PC-3 (cell line): ENCODE data around the gene CEP170B. TPM values are rescaled to one million over a fixed set of nuclear protein-coding genes. Genes with fewer than 3 reads are reported as not detected.

Experiments used
- ATAC-seq: fragments of 200-7000 bp; cut with Tn5 transposase; 2 replicates; pipeline ENCODE4 v1.9.1; 2020; ENCODE audit warnings: mild to moderate bottlenecking, moderate library complexity
- BruUV-seq: library from RNA; stranded (reverse); fragments of 400-500 nt; replicated peaks from 2 replicates; lab custom pipeline; 2021; lab: Mats Ljungman, UMichigan
- CTCF ChIA-PET: fragments of 300-600 bp; sonication (Branson Sonifier 250); formaldehyde crosslinking; loops from one replicate; lab custom pipeline; 2022; ENCODE audit warnings: antibody characterized with exemption; lab: Charles Lee
- POLR2A ChIA-PET: fragments of 300-600 bp; sonication (Branson Sonifier 250); formaldehyde crosslinking; loops from one replicate; lab custom pipeline; 2022; ENCODE audit warnings: antibody characterized with exemption; ENCODE audit not compliant: unreplicated experiment; lab: Charles Lee
- DNase-seq: peaks from one replicate; pipeline ENCODE4 v3.0.0-alpha.2; 2015
- H2AFZ ChIP-seq: fragments of 300-600 bp; sonication (generic); 2 replicates; pipeline ENCODE4 v1.6.0; 2016; ENCODE audit warnings: antibody characterized with exemption, low read length
- H3F3A ChIP-seq: fragments of 300-600 bp; sonication (generic); one replicate; pipeline ENCODE4 v1.6.0; 2017; ENCODE audit warnings: antibody characterized with exemption, low read length, control low read depth, mild to moderate bottlenecking; ENCODE audit not compliant: unreplicated experiment
- H3K27ac ChIP-seq: fragments of 300-600 bp; sonication (generic); 2 replicates; pipeline ENCODE4 v1.5.1; 2016; ENCODE audit warnings: mild to moderate bottlenecking, low read length
- H3K27me3 ChIP-seq: fragments of 300-600 bp; sonication (generic); 2 replicates; pipeline ENCODE4 v1.6.1; 2016; ENCODE audit warnings: low read length, mixed read lengths
- H3K36me3 ChIP-seq: fragments of 300-600 bp; sonication (generic); 2 replicates; pipeline ENCODE4 v1.6.1; 2016; ENCODE audit warnings: low read depth, mixed run types, low read length, mixed read lengths
- H3K4me1 ChIP-seq: fragments of 300-600 bp; sonication (generic); 2 replicates; pipeline ENCODE4 v1.5.1; 2016; ENCODE audit warnings: low read length; ENCODE audit not compliant: insufficient read depth
- H3K4me2 ChIP-seq: fragments of 300-600 bp; sonication (generic); 2 replicates; pipeline ENCODE4 v1.6.0; 2016; ENCODE audit warnings: low read length
- H3K4me3 ChIP-seq: fragments of 300-600 bp; sonication (generic); 2 replicates; pipeline ENCODE4 v1.5.1; 2016; ENCODE audit warnings: mild to moderate bottlenecking, low read length, mixed read lengths
- H3K79me2 ChIP-seq: fragments of 300-600 bp; sonication (generic); 2 replicates; pipeline ENCODE4 v1.6.1; 2017; ENCODE audit warnings: low read length, mixed read lengths
- H3K9ac ChIP-seq: fragments of 300-600 bp; sonication (generic); 2 replicates; pipeline ENCODE4 v1.6.0; 2016; ENCODE audit warnings: mild to moderate bottlenecking, low read length
- H3K9me2 ChIP-seq: fragments of 300-600 bp; sonication (generic); replicated peaks from 2 replicates; pipeline ENCODE4 v1.6.1; 2016; ENCODE audit warnings: mixed run types, low read length, mixed read lengths
- H3K9me3 ChIP-seq: fragments of 300-600 bp; sonication (generic); 2 replicates; pipeline ENCODE4 v1.6.1; 2016; ENCODE audit warnings: low read length, mixed read lengths
- H4K20me1 ChIP-seq: fragments of 300-600 bp; sonication (generic); 2 replicates; pipeline ENCODE4 v1.6.1; 2016; ENCODE audit warnings: low read length, mixed read lengths
- EZH2 ChIP-seq: fragments of 300-600 bp; sonication (generic); IDR thresholded peaks from one replicate; pipeline ENCODE4 v1.6.1; 2017; ENCODE audit warnings: antibody characterized with exemption, mild to moderate bottlenecking, low read length; ENCODE audit not compliant: unreplicated experiment
- EZH2phosphoT487 ChIP-seq: fragments of 300-600 bp; sonication (generic); IDR thresholded peaks from 2 replicates; pipeline ENCODE4 v1.6.1; 2018; ENCODE audit warnings: mild to moderate bottlenecking, antibody characterized with exemption, low read length, borderline replicate concordance
- intact Hi-C: fragments of 100-400 bp; cut with micrococcal nuclease; formaldehyde crosslinking; loops from 2 replicates; pipeline ENCODE4 v1.9.0; 2023
- total RNA-seq: library from RNA; depleted of rRNA; stranded (reverse); fragments of >200 nt; gene quantifications from 2 replicates; pipeline ENCODE4 v1.2.3, GENCODE V29; 2014
- TF ChIP-seq, protein P1 (sequence below): fragments of 300-600 bp; sonication (generic); conservative IDR thresholded peaks from 2 replicates; pipeline ENCODE4 v1.5.1; 2017; ENCODE audit warnings: antibody characterized with exemption, low read depth, mild to moderate bottlenecking, low read length

Gene CEP170B
- total RNA-seq, 1 experiment from 2014 or later, result 33.2 TPM

DNA sequence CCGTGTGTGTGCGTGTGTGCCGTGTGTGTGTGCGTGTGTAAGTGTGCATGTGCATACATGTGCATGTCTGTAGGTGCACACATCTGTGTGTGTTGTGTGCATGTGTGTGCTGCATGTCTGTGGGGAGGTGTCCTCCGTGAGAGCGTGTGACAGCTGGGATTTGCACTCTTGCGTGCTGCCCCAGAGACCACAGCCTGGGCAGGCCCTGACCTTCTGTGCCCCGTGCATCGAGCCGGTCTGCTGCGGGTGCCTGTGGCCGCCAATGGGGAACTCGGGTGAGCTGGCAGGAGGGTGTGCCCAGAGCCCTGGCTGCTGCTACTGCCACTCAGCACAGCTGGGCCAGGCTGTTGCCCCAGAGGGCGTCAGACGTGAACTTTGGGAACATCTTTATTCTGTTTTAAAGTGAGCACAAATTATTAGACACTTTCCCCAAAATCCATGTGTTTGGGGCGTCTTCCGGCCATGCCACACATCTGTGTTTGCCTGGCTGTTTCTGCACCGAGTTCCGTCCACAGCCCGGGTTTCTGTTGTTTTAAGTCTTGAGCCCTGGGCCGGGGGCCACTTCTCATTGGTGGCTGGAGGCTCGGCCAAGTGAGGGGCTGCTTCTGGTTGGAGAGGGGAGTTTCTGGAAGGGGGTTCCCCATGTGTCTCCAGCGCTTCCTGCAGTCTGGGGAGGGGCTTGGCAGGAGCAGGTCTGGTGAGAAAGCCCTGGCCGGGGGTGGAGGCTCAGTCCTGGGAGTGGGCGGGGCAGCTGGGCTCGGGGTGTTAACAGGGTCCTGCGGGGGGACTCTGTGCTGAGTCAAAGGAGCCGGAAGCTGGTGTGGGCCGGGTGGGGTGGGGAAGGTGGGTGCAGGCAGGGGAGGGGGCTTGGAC is 7.6 kb downstream of the CEP170B start:
- POLR2A ChIA-PET, result no interaction called here
- Histone ChIP-seq H3K4me3 (no peak overlapping the region), H3K79me2 (peaks cover 89% of the 10 kb centered on the region), H3K4me2 (no peak overlapping the region), H3K27ac (no peak overlapping the region), H3K9me3 (no peaks in the 10 kb centered on the region), H3K9me2 (no peaks in the 10 kb centered on the region), H3K9ac (no peak overlapping the region), H3F3A (no peaks in the 10 kb centered on the region), H3K36me3 (peaks cover 4% of the 10 kb centered on the region; the same call in 1 of the 2 replicates), H2AFZ (no peak overlapping the region), H3K4me1 (no peaks in the 10 kb centered on the region), H4K20me1 (peaks cover 44% of the 10 kb centered on the region), H3K27me3 (no peaks in the 10 kb centered on the region)
- DNase-seq (no peak), ATAC-seq (no peak)
- no TSS peak for BruUV-seq
- CTCF ChIA-PET, result no interaction called here
- intact Hi-C loops, result no loop called here
- TF ChIP-seq EZH2 (no peak), EZH2phosphoT487 (no peak)
- TF ChIP-seq, protein P1, sequence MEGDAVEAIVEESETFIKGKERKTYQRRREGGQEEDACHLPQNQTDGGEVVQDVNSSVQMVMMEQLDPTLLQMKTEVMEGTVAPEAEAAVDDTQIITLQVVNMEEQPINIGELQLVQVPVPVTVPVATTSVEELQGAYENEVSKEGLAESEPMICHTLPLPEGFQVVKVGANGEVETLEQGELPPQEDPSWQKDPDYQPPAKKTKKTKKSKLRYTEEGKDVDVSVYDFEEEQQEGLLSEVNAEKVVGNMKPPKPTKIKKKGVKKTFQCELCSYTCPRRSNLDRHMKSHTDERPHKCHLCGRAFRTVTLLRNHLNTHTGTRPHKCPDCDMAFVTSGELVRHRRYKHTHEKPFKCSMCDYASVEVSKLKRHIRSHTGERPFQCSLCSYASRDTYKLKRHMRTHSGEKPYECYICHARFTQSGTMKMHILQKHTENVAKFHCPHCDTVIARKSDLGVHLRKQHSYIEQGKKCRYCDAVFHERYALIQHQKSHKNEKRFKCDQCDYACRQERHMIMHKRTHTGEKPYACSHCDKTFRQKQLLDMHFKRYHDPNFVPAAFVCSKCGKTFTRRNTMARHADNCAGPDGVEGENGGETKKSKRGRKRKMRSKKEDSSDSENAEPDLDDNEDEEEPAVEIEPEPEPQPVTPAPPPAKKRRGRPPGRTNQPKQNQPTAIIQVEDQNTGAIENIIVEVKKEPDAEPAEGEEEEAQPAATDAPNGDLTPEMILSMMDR, result no peak

- no peak for DNase-seq
- no peak overlapping the region for H3K4me2 ChIP-seq
- H3K36me3 ChIP-seq, result peaks cover 4% of the 10 kb centered on the region; the same call in 1 of the 2 replicates
- H3K4me3 ChIP-seq, result no peak overlapping the region
- ATAC-seq, result no peak
- CTCF ChIA-PET, result no interaction called here
- H3K4me1 ChIP-seq, result no peaks in the 10 kb centered on the region
- H3K27ac ChIP-seq, result no peak overlapping the region
- H3K9me2 ChIP-seq, result no peaks in the 10 kb centered on the region
- intact Hi-C loops, result no loop called here
- H3K9me3 ChIP-seq, result no peaks in the 10 kb centered on the region
- H3K27me3 ChIP-seq, result no peaks in the 10 kb centered on the region
- no peaks in the 10 kb centered on the region for H3F3A ChIP-seq
- H3K9ac ChIP-seq, result no peak overlapping the region
- peaks cover 36% of the 10 kb centered on the region for H4K20me1 ChIP-seq
- peaks cover 81% of the 10 kb centered on the region for H3K79me2 ChIP-seq
- TF ChIP-seq EZH2, result no peak
- no peak overlapping the region for H2AFZ ChIP-seq
- BruUV-seq, result no TSS peak
- POLR2A ChIA-PET, result no interaction called here
These were observed 8.4 kb downstream of the CEP170B start for GRCh38 chr14:104873380-104874055.

DNA sequence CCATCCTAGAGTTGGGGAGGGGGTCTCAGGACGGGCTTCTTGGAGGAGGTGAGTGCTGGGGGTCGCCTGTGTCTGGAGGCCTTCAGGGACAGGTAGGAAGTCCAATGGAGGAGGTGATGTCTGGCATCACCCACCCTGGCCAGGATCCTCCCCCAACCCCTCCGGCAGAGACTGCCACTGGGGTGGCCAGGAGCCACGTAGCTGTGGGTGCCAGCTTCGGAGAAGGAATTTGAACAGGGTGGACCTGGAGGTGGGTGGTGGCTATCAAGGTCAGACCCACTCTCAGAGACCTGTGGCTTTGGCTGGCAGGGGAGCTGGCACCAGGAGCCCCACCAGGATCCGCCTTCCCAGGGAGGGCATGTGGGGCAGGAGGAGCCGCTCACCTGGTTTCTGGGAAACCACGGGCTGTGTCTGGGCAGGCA is 9.1 kb downstream of the CEP170B start:
- POLR2A ChIA-PET, result no interaction called here
- DNase-seq, result no peak
- peaks cover 75% of the 10 kb centered on the region for H3K79me2 ChIP-seq

More for the DNA sequence above, 9.1 kb downstream of the CEP170B start:
- Histone ChIP-seq H4K20me1 (peaks cover 34% of the 10 kb centered on the region), H3K9me3 (no peaks in the 10 kb centered on the region), H3K9ac (no peak overlapping the region), H3K4me1 (no peaks in the 10 kb centered on the region), H2AFZ (no peak overlapping the region), H3K4me2 (no peak overlapping the region), H3K4me3 (no peak overlapping the region), H3K9me2 (no peaks in the 10 kb centered on the region), H3F3A (no peaks in the 10 kb centered on the region), H3K27ac (no peak overlapping the region), H3K27me3 (no peaks in the 10 kb centered on the region), H3K36me3 (peaks cover 4% of the 10 kb centered on the region; the same call in 1 of the 2 replicates)
- ATAC-seq, result no peak
- BruUV-seq, result no TSS peak
- intact Hi-C loops, result no loop called here
- CTCF ChIA-PET, result no interaction called here
- TF ChIP-seq EZH2phosphoT487, result no peak
- TF ChIP-seq, protein P1, result no peak
